Measurements from ENCODE around the gene PILRB. TPM values are rescaled to one million over a fixed set of nuclear protein-coding genes. Genes with fewer than 3 reads are reported as not detected.
"Not testable (repeated sequence)": the region's sequence is repeated elsewhere in the genome, so short reads cannot be mapped to it uniquely, and the experiment has no call there.

PILRB gene
- total RNA-seq, 1 experiment from 2014 or later, result 53.4 TPM

DNA sequence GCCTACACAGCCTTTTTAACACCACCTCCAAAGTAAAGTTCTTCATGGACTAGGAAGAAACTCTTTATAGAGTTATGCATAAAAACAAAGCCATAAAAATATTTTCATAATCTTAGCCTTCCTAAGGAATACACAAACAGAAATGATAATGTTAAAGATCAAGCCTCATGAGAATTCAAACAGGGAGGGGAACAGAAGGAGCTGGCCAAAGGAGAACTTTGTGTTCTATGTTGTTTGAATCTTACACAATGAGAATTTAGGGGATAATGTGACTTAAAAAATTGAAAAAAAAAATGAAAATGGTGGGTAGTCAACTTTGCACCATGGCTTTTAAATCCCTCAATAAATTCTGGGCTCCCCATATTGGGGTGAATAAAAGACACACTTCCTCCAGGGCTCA lies 9.1 kb upstream of the PILRB start:
- H3K4me1 Mint-ChIP-seq (ENCODE audit: low read depth, unreplicated experiment), result peaks cover 7% of the 10 kb centered on the region
- POLR2A ChIA-PET, result no interaction called here
- H3K27me3 Mint-ChIP-seq (ENCODE audit: insufficient read depth, unreplicated experiment), result no peaks in the 10 kb centered on the region
- TF ChIP-seq, protein P1, sequence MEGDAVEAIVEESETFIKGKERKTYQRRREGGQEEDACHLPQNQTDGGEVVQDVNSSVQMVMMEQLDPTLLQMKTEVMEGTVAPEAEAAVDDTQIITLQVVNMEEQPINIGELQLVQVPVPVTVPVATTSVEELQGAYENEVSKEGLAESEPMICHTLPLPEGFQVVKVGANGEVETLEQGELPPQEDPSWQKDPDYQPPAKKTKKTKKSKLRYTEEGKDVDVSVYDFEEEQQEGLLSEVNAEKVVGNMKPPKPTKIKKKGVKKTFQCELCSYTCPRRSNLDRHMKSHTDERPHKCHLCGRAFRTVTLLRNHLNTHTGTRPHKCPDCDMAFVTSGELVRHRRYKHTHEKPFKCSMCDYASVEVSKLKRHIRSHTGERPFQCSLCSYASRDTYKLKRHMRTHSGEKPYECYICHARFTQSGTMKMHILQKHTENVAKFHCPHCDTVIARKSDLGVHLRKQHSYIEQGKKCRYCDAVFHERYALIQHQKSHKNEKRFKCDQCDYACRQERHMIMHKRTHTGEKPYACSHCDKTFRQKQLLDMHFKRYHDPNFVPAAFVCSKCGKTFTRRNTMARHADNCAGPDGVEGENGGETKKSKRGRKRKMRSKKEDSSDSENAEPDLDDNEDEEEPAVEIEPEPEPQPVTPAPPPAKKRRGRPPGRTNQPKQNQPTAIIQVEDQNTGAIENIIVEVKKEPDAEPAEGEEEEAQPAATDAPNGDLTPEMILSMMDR (IDR thresholded peaks at IDR 0.05; ENCODE audit: insufficient read depth in 1 of 2, low read depth in 1 of 2, low read length in 1 of 2, severe bottlenecking in 1 of 2, unreplicated experiment in 1 of 2), result no peak
- intact Hi-C loops (cut with micrococcal nuclease; ENCODE audit: unreplicated experiment), result no loop called here
- BruUV-seq (replicated peaks), result no TSS peak
- peaks cover 13% of the 10 kb centered on the region for H3K36me3 ChIP-seq (ENCODE audit: control insufficient read depth, insufficient read depth, low read length)
- H3K36me3 Mint-ChIP-seq (ENCODE audit: insufficient read depth, unreplicated experiment), result peaks cover 93% of the 10 kb centered on the region
- H3K27ac Mint-ChIP-seq (ENCODE audit: unreplicated experiment), result no peak overlapping the region
- H3K9me3 Mint-ChIP-seq (ENCODE audit: unreplicated experiment), result no peaks in the 10 kb centered on the region
- no peaks in the 10 kb centered on the region for H3K9me3 ChIP-seq
- H3K4me3 Mint-ChIP-seq (ENCODE audit: unreplicated experiment), result no peak overlapping the region
- H3K4me1 ChIP-seq, result peaks cover 11% of the 10 kb centered on the region; the same call in 1 of the 2 replicates
- CTCF ChIA-PET, result no interaction called here
- no peaks in the 10 kb centered on the region for H3K27me3 ChIP-seq (replicated peaks; ENCODE audit: control insufficient read depth, insufficient read depth, low read length)
- DNase-seq, result no peak
- H3K4me3 ChIP-seq (ENCODE audit: low read depth, low read length), result no peak overlapping the region

DNA sequence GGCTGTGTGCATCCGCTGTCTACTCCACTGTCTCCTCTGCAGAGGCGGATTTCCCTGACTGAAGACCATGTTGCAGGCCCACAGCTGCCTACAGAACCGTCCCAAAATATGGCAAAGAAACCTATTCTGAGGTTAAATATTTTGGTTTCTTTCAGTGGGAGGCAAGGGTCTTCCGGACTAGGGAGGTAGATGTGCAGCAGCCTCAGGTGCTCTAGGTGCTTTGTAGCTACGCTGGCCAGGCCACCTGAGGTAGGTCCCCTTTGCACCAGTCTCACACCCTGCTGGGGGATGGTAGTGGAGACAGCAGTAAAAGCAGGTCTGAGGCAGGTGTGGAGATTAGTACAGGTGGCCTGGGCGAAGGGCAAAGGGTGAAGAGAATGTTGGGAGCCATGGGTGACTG lies 8.2 kb upstream of the PILRB start:
- TF ChIP-seq, protein P1 (IDR thresholded peaks at IDR 0.05; ENCODE audit: insufficient read depth in 1 of 2, low read depth in 1 of 2, low read length in 1 of 2, severe bottlenecking in 1 of 2, unreplicated experiment in 1 of 2), result no peak
- Histone ChIP-seq H3K9me3 (no peaks in the 10 kb centered on the region), H3K4me3 (ENCODE audit: low read depth, low read length) (no peak overlapping the region), H3K4me1 (peaks cover 3% of the 10 kb centered on the region; the same call in 1 of the 2 replicates), H3K27me3 (replicated peaks; ENCODE audit: control insufficient read depth, insufficient read depth, low read length) (no peaks in the 10 kb centered on the region), H3K36me3 (ENCODE audit: control insufficient read depth, insufficient read depth, low read length) (peaks cover 13% of the 10 kb centered on the region)
- CTCF ChIA-PET, result no interaction called here
- H3K4me3 Mint-ChIP-seq (ENCODE audit: unreplicated experiment), result no peak overlapping the region
- DNase-seq, result no peak
- intact Hi-C loops (cut with micrococcal nuclease; ENCODE audit: unreplicated experiment), result no loop called here
- peaks cover 2% of the 10 kb centered on the region for H3K4me1 Mint-ChIP-seq (ENCODE audit: low read depth, unreplicated experiment)
- no TSS peak for BruUV-seq (replicated peaks)
- H3K27ac Mint-ChIP-seq (ENCODE audit: unreplicated experiment), result no peak overlapping the region
- peaks cover 93% of the 10 kb centered on the region for H3K36me3 Mint-ChIP-seq (ENCODE audit: insufficient read depth, unreplicated experiment)
- POLR2A ChIA-PET, result interaction anchor here (0.6 kb wide), 2 partner anchors 10 to 91 kb away, joined by 4 to 5 read pairs; no protein-coding TSS in a partner anchor
- no peaks in the 10 kb centered on the region for H3K27me3 Mint-ChIP-seq (ENCODE audit: insufficient read depth, unreplicated experiment)
- no peaks in the 10 kb centered on the region for H3K9me3 Mint-ChIP-seq (ENCODE audit: unreplicated experiment)

DNA sequence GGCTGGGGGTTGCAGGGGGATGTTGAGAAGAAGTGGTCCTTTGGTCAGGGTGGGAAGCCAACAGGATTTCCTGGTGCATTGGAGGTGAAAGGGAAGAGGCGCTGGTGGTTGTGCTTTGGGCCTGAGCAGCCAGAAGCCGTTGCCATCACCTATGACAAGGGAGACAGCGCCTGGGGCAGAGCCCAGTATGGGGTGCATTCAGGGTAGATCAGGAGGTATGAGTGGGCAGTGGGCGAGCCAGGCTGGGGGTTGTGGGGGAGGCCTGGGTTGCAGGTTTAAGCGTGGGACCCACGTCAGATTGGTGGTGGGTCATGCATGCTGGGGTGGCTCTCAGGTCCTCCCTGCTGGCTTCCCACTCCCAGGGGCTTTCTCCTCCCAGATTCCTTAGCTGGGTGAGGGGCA lies 6.3 kb upstream of the PILRB start:
- TF ChIP-seq, protein P1 (IDR thresholded peaks at IDR 0.05; ENCODE audit: insufficient read depth in 1 of 2, low read depth in 1 of 2, low read length in 1 of 2, severe bottlenecking in 1 of 2, unreplicated experiment in 1 of 2), result no peak
- intact Hi-C loops (cut with micrococcal nuclease; ENCODE audit: unreplicated experiment), result no loop called here
- H3K4me1 ChIP-seq, result no peaks in the 10 kb centered on the region
- Mint-ChIP-seq H3K27me3 (ENCODE audit: insufficient read depth, unreplicated experiment) (no peaks in the 10 kb centered on the region), H3K36me3 (ENCODE audit: insufficient read depth, unreplicated experiment) (peaks cover 91% of the 10 kb centered on the region), H3K4me1 (ENCODE audit: low read depth, unreplicated experiment) (no peaks in the 10 kb centered on the region), H3K4me3 (ENCODE audit: unreplicated experiment) (no peak overlapping the region), H3K9me3 (ENCODE audit: unreplicated experiment) (no peaks in the 10 kb centered on the region), H3K27ac (ENCODE audit: unreplicated experiment) (peak overlapping the region; percentile 71)
- no peak for DNase-seq
- CTCF ChIA-PET, result no interaction called here
- BruUV-seq (replicated peaks), result no TSS peak
- no peaks in the 10 kb centered on the region for H3K27me3 ChIP-seq (replicated peaks; ENCODE audit: control insufficient read depth, insufficient read depth, low read length)
- no peaks in the 10 kb centered on the region for H3K9me3 ChIP-seq
- POLR2A ChIA-PET, result no interaction called here
- no peak overlapping the region for H3K4me3 ChIP-seq (ENCODE audit: low read depth, low read length)
- H3K36me3 ChIP-seq (ENCODE audit: control insufficient read depth, insufficient read depth, low read length), result peaks cover 13% of the 10 kb centered on the region

DNA sequence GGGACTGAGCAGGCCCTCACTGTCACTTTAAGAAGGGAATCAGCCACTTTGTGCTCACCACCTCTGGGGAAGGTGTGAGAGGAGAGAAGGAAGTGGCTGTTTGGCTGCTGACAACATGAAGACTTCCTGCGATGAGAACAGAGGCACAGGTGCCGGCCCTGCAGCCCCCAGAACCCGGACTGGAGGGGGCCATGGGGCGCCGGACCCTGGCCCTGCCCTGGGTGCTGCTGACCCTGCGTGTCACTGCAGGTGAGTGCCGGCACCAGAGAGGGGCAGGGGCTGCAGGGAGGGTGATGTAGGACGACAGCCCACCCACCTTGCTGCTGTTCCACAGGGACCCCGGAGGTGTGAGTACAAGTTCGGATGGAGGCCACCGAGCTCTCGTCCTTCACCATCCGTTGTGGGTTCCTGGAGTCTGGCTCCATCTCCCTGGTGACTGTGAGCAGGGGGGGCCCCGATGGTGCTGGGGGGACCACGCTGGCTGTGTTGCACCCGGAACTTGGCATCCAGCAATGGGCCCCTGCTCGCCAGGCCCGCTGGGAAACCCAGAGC lies 5.6 kb upstream of the PILRB start:
- H3K27me3 ChIP-seq (replicated peaks; ENCODE audit: control insufficient read depth, insufficient read depth, low read length); H3K36me3 ChIP-seq (ENCODE audit: control insufficient read depth, insufficient read depth, low read length); H3K4me3 Mint-ChIP-seq (ENCODE audit: unreplicated experiment); H3K9me3 ChIP-seq; H3K27ac Mint-ChIP-seq (ENCODE audit: unreplicated experiment); intact Hi-C loops (cut with micrococcal nuclease; ENCODE audit: unreplicated experiment); CTCF ChIA-PET; DNase-seq; H3K4me3 ChIP-seq (ENCODE audit: low read depth, low read length); H3K27me3 Mint-ChIP-seq (ENCODE audit: insufficient read depth, unreplicated experiment); BruUV-seq (replicated peaks); H3K4me1 ChIP-seq; POLR2A ChIA-PET; H3K9me3 Mint-ChIP-seq (ENCODE audit: unreplicated experiment); H3K4me1 Mint-ChIP-seq (ENCODE audit: low read depth, unreplicated experiment): not testable (repeated sequence)
- H3K36me3 Mint-ChIP-seq (ENCODE audit: insufficient read depth, unreplicated experiment), result peaks cover 91% of the 10 kb centered on the region
